H9 (cell line): ENCODE measurements around the gene CEBPE. TPM values are rescaled to one million over a fixed set of nuclear protein-coding genes. Genes with fewer than 3 reads are reported as not detected.
A peak's percentile ranks its signal among the peaks of the same experiment; 100 is the strongest.

ENCODE experiments used
- DNase-seq: peaks from one replicate; pipeline ENCODE4 v3.0.0-alpha.2; 2017
- H2AFZ ChIP-seq: one replicate; pipeline ENCODE4 v1.6.1; 2013; ENCODE audit warnings: mild to moderate bottlenecking, low read length, control low read depth, moderate library complexity
- H2AK5ac ChIP-seq: 2 replicates; pipeline ENCODE4 v1.6.1; 2013; ENCODE audit warnings: low read length, control low read depth, mixed read lengths; ENCODE audit not compliant: insufficient read length
- H2BK120ac ChIP-seq: one replicate; pipeline ENCODE4 v1.6.1; 2013; ENCODE audit warnings: low read depth, mild to moderate bottlenecking, low read length, control low read depth, inconsistent platforms; ENCODE audit not compliant: poor library complexity, severe bottlenecking
- H2BK12ac ChIP-seq: 2 replicates; pipeline ENCODE4 v1.6.1; 2013; ENCODE audit warnings: low read length, control low read depth, mixed read lengths, low read depth; ENCODE audit not compliant: insufficient read length
- H2BK15ac ChIP-seq: 2 replicates; pipeline ENCODE4 v1.6.1; 2013; ENCODE audit warnings: low read depth, low read length, control low read depth
- H2BK20ac ChIP-seq: one replicate; pipeline ENCODE4 v1.6.1; 2013; ENCODE audit warnings: low read depth, mild to moderate bottlenecking, low read length, control low read depth, inconsistent platforms; ENCODE audit not compliant: poor library complexity, severe bottlenecking
- H2BK5ac ChIP-seq: 2 replicates; pipeline ENCODE4 v1.6.1; 2013; ENCODE audit warnings: low read length, control low read depth, mixed read lengths; ENCODE audit not compliant: insufficient read length
- H3K14ac ChIP-seq: 2 replicates; pipeline ENCODE4 v1.6.1; 2013; ENCODE audit warnings: low read length, control low read depth; ENCODE audit not compliant: insufficient read depth
- H3K18ac ChIP-seq: 2 replicates; pipeline ENCODE4 v1.6.1; 2013; ENCODE audit warnings: low read depth, mild to moderate bottlenecking, mixed read lengths, low read length, control low read depth; ENCODE audit not compliant: insufficient read length
- H3K23ac ChIP-seq: 2 replicates; pipeline ENCODE4 v1.6.1; 2013; ENCODE audit warnings: low read length, control low read depth, mixed read lengths, low read depth; ENCODE audit not compliant: insufficient read length
- H3K23me2 ChIP-seq: 2 replicates; pipeline ENCODE4 v1.6.1; 2013; ENCODE audit warnings: low read depth, mild to moderate bottlenecking, mixed read lengths, low read length, control low read depth; ENCODE audit not compliant: insufficient read length, poor library complexity, severe bottlenecking
- H3K27ac ChIP-seq: 2 replicates; pipeline ENCODE4 v1.5.1; 2013; ENCODE audit warnings: low read length, control low read depth, mixed read lengths, low read depth; ENCODE audit not compliant: insufficient read length
- H3K27me3 ChIP-seq: 2 replicates; pipeline ENCODE4 v1.6.1; 2013; ENCODE audit warnings: low read length, control low read depth, inconsistent platforms; ENCODE audit not compliant: insufficient read depth
- H3K4ac ChIP-seq: 2 replicates; pipeline ENCODE4 v1.6.1; 2013; ENCODE audit warnings: low read depth, mild to moderate bottlenecking, control low read depth, inconsistent platforms, low read length, moderate library complexity
- H3K4me1 ChIP-seq: 2 replicates; pipeline ENCODE4 v1.6.1; 2013; ENCODE audit warnings: low read length, control low read depth, inconsistent platforms; ENCODE audit not compliant: insufficient read depth
- H3K4me2 ChIP-seq: 2 replicates; pipeline ENCODE4 v1.6.1; 2013; ENCODE audit warnings: low read length, control low read depth, mixed read lengths; ENCODE audit not compliant: insufficient read length, insufficient read depth
- H3K56ac ChIP-seq: 2 replicates; pipeline ENCODE4 v1.6.1; 2013; ENCODE audit warnings: low read depth, mild to moderate bottlenecking, mixed read lengths, low read length, control low read depth; ENCODE audit not compliant: insufficient read length
- H3K79me1 ChIP-seq: 2 replicates; pipeline ENCODE4 v1.6.1; 2013; ENCODE audit warnings: low read depth, mild to moderate bottlenecking, moderate library complexity, low read length, control low read depth, inconsistent platforms; ENCODE audit not compliant: insufficient read depth, poor library complexity, severe bottlenecking
- H3K79me2 ChIP-seq: 2 replicates; pipeline ENCODE4 v1.6.1; 2013; ENCODE audit warnings: low read length, control low read depth, inconsistent platforms; ENCODE audit not compliant: insufficient read depth
- H3K9ac ChIP-seq: 2 replicates; pipeline ENCODE4 v1.6.1; 2013; ENCODE audit warnings: low read length, control low read depth, mixed read lengths; ENCODE audit not compliant: insufficient read length; ENCODE audit errors: extremely low read depth
- H3K9me3 ChIP-seq: one replicate; pipeline ENCODE4 v1.6.1; 2013; ENCODE audit warnings: low read depth, low read length, inconsistent platforms; ENCODE audit not compliant: control insufficient read depth
- H3T11ph ChIP-seq: one replicate; pipeline ENCODE4 v1.6.1; 2013; ENCODE audit warnings: mild to moderate bottlenecking, low read length, control low read depth, inconsistent platforms
- H4K20me1 ChIP-seq: one replicate; pipeline ENCODE4 v1.6.1; 2013; ENCODE audit not compliant: control insufficient read depth, insufficient read length, insufficient read depth
- H4K5ac ChIP-seq: 2 replicates; pipeline ENCODE4 v1.6.1; 2013; ENCODE audit warnings: low read depth, mild to moderate bottlenecking, mixed read lengths, low read length, control low read depth; ENCODE audit not compliant: insufficient read length
- H4K8ac ChIP-seq: replicated peaks from 2 replicates; pipeline ENCODE4 v1.6.1; 2013; ENCODE audit warnings: low read length, control low read depth, mixed read lengths, low read depth; ENCODE audit not compliant: insufficient read length
- H4K91ac ChIP-seq: 2 replicates; pipeline ENCODE4 v1.6.1; 2013; ENCODE audit warnings: low read depth, mild to moderate bottlenecking, moderate library complexity, mixed read lengths, low read length, control low read depth; ENCODE audit not compliant: insufficient read length
- H3K27ac Mint-ChIP-seq, 3 experiments: 2 replicates in 2 of 3; 3 replicates in 1 of 3; pipeline ENCODE4 v1.8.0; 2020 to 2021; ENCODE audit warnings: mixed read lengths in 3 of 3, mild to moderate bottlenecking in 1 of 3, moderate library complexity in 1 of 3
- H3K27me3 Mint-ChIP-seq: 2 replicates; pipeline ENCODE4 v1.8.0; 2021; ENCODE audit warnings: low read depth, mild to moderate bottlenecking, moderate library complexity, mixed read lengths
- H3K36me3 Mint-ChIP-seq, 3 experiments: 2 replicates in 2 of 3; 3 replicates in 1 of 3; pipeline ENCODE4 v1.8.0; 2020 to 2021; ENCODE audit warnings: low read depth in 3 of 3, mixed read lengths in 3 of 3; ENCODE audit not compliant: insufficient read depth in 1 of 3
- H3K4me1 Mint-ChIP-seq, 2 experiments: 2 replicates each; pipeline ENCODE4 v1.8.0; 2020; ENCODE audit warnings: mixed read lengths in 2 of 2
- H3K4me3 Mint-ChIP-seq, 2 experiments: 2 replicates in 1 of 2; 3 replicates in 1 of 2; pipeline ENCODE4 v1.8.0; 2020 to 2021; ENCODE audit warnings: mild to moderate bottlenecking in 2 of 2, mixed read lengths in 2 of 2, moderate library complexity in 1 of 2
- H3K9me3 Mint-ChIP-seq, 2 experiments: 2 replicates in 1 of 2; 3 replicates in 1 of 2; pipeline ENCODE4 v1.8.0; 2020; ENCODE audit warnings: mild to moderate bottlenecking in 2 of 2, mixed read lengths in 2 of 2, moderate library complexity in 1 of 2
- CTCF ChIP-seq: fragments of 200-600 bp; sonication (generic); conservative IDR thresholded peaks from 3 replicates; pipeline ENCODE4 v1.8.0; 2021; ENCODE audit warnings: antibody characterized with exemption, mild to moderate bottlenecking
- WGBS: extraction: QIAGEN DNeasy Blood & Tissue Kit; methylation state at CpG from one replicate; pipeline ENCODE4 v1.1.7; 2013; ENCODE audit warnings: missing lambda C conversion rate, low lambda C conversion rate, mixed read lengths; ENCODE audit not compliant: insufficient read length; ENCODE audit errors: extremely low coverage; 5-methylcytosine and 5-hydroxymethylcytosine counted together
- total RNA-seq: library from RNA; stranded (reverse); gene quantifications from 2 replicates; pipeline ENCODE4 v1.2.1, GENCODE V29; 2021

CEBPE gene
- total RNA-seq, 1 experiment from 2014 or later = not detected

- H3K23me2 ChIP-seq = no peaks in the 10 kb centered on the region
- H3K79me1 ChIP-seq = no peaks in the 10 kb centered on the region
- no peak overlapping the region for H2BK12ac ChIP-seq
- H3K79me2 ChIP-seq = no peaks in the 10 kb centered on the region
- H3K9me3 Mint-ChIP-seq = no peaks in the 10 kb centered on the region
- H3T11ph ChIP-seq = no peak overlapping the region
- H2BK15ac ChIP-seq = no peak overlapping the region
- no peak overlapping the region for H3K4me3 Mint-ChIP-seq
- no peaks in the 10 kb centered on the region for H3K4me1 ChIP-seq
- no peak for TF ChIP-seq CTCF
- no peak overlapping the region for H4K5ac ChIP-seq
- H4K91ac ChIP-seq = no peak overlapping the region
- H3K23ac ChIP-seq = no peak overlapping the region
- H3K27ac ChIP-seq = no peak overlapping the region
- H2BK120ac ChIP-seq = no peak overlapping the region
- H3K4me2 ChIP-seq = no peak overlapping the region
- H3K4me1 Mint-ChIP-seq = no peaks in the 10 kb centered on the region
- no peaks in the 10 kb centered on the region for H3K27me3 Mint-ChIP-seq
- H2BK20ac ChIP-seq = no peak overlapping the region
- H3K4ac ChIP-seq = no peak overlapping the region
- H4K8ac ChIP-seq = no peak overlapping the region
- H2BK5ac ChIP-seq = no peak overlapping the region
- H3K27me3 ChIP-seq = no peaks in the 10 kb centered on the region
- no CpG with 5 or more reads among the region's 6 CpGs for WGBS
- H3K14ac ChIP-seq = no peak overlapping the region
- H4K20me1 ChIP-seq = no peaks in the 10 kb centered on the region
- no peak overlapping the region for H3K9ac ChIP-seq
- H3K56ac ChIP-seq = no peak overlapping the region
- H3K27ac Mint-ChIP-seq = peak overlapping the region in 1 of 3 experiments; percentile 26; a peak in 1 of 7 replicates
- DNase-seq = no peak
- no peak overlapping the region for H3K18ac ChIP-seq
- no peak overlapping the region for H2AFZ ChIP-seq
- H3K36me3 Mint-ChIP-seq = peaks cover 40 to 53% (median 53%) of the 10 kb centered on the region in 3 experiments; a peak in 6 of 7 replicates
- H3K9me3 ChIP-seq = no peaks in the 10 kb centered on the region
- no peak overlapping the region for H2AK5ac ChIP-seq
These were observed 21.3 kb upstream of the CEBPE start for GRCh38 chr14:23140371-23140770.
